H1 (cell line): ENCODE measurements around the gene CACNA2D4. TPM values are rescaled to one million over a fixed set of nuclear protein-coding genes. Genes with fewer than 3 reads are reported as not detected.

Experiments used
- CTCF ChIA-PET: fragments of 300-600 bp; sonication (Branson Sonifier 250); formaldehyde crosslinking; loops from one replicate; lab custom pipeline; 2021; ENCODE audit not compliant: partially characterized antibody; lab: Charles Lee
- POLR2A ChIA-PET: fragments of 300-600 bp; sonication (Branson Sonifier 250); formaldehyde crosslinking; loops from one replicate; lab custom pipeline; 2021; ENCODE audit warnings: inconsistent platforms; ENCODE audit not compliant: partially characterized antibody; lab: Charles Lee
- DNase-seq, 2 experiments: peaks; one replicate each; pipeline versions ENCODE4 v3.0.0 to v3.0.0-alpha.2; 2010 to 2022; ENCODE audit warnings: low spot score in 2 of 2, low read depth in 1 of 2, mixed read lengths in 1 of 2
- FAIRE-seq: peaks from 2 replicates; lab custom pipeline; 2011; peaks lifted over from hg19 to GRCh38; lab: Jason Lieb, UNC
- H2AFZ ChIP-seq: 2 replicates; pipeline ENCODE4 v1.8.1; 2012; ENCODE audit warnings: low read length, inconsistent platforms
- H2AK5ac ChIP-seq: 2 replicates; pipeline ENCODE4 v1.6.1; 2013; ENCODE audit warnings: low read depth, low read length
- H2BK120ac ChIP-seq: replicated peaks from 2 replicates; pipeline ENCODE3; 2013; ENCODE audit warnings: low read depth, low read length, inconsistent platforms
- H2BK12ac ChIP-seq: 2 replicates; pipeline ENCODE4 v1.6.1; 2013; ENCODE audit warnings: low read depth, low read length
- H2BK15ac ChIP-seq: 2 replicates; pipeline ENCODE4 v1.6.1; 2013; ENCODE audit warnings: low read length
- H2BK20ac ChIP-seq: 2 replicates; pipeline ENCODE4 v1.6.1; 2013; ENCODE audit warnings: low read length
- H2BK5ac ChIP-seq: 2 replicates; pipeline ENCODE4 v1.6.1; 2013; ENCODE audit warnings: low read depth, low read length
- H3K14ac ChIP-seq: 2 replicates; pipeline ENCODE4 v1.6.1; 2013; ENCODE audit warnings: inconsistent platforms; ENCODE audit not compliant: insufficient read length
- H3K18ac ChIP-seq: 2 replicates; pipeline ENCODE4 v1.6.1; 2013; ENCODE audit warnings: low read length; ENCODE audit errors: extremely low read depth
- H3K23ac ChIP-seq: 2 replicates; pipeline ENCODE4 v1.6.1; 2013; ENCODE audit warnings: inconsistent platforms; ENCODE audit not compliant: insufficient read length
- H3K23me2 ChIP-seq: 2 replicates; pipeline ENCODE4 v1.6.1; 2013; ENCODE audit warnings: low read depth, low read length
- H3K27ac ChIP-seq: 2 replicates; pipeline ENCODE4 v1.6.1; 2011; ENCODE audit warnings: low read depth, low read length, inconsistent platforms
- H3K27me3 ChIP-seq, 4 experiments: replicated peaks in 1 of 4; 1 replicate in 1 of 4; 2 replicates in 3 of 4; pipeline versions ENCODE4 v1.6.1 to v1.8.1; 2011 to 2013; ENCODE audit warnings: low read length in 3 of 4, mild to moderate bottlenecking in 3 of 4, inconsistent platforms in 2 of 4, mixed read lengths in 2 of 4, moderate library complexity in 1 of 4; ENCODE audit not compliant: control insufficient read depth in 3 of 4, insufficient read depth in 3 of 4; ENCODE audit errors: extremely low read depth in 1 of 4
- H3K36me3 ChIP-seq, 4 experiments: 2 replicates each; pipeline versions ENCODE4 v1.6.1 to v1.8.1; 2011 to 2013; ENCODE audit warnings: mild to moderate bottlenecking in 4 of 4, low read length in 3 of 4, moderate library complexity in 2 of 4, control low read depth in 1 of 4, inconsistent platforms in 1 of 4; ENCODE audit not compliant: insufficient read depth in 4 of 4, control insufficient read depth in 2 of 4
- H3K4ac ChIP-seq: replicated peaks from 2 replicates; pipeline ENCODE3; 2013; ENCODE audit warnings: low read length, low read depth, mixed read lengths, inconsistent platforms; ENCODE audit not compliant: insufficient read length
- H3K4me1 ChIP-seq, 4 experiments: replicated peaks in 1 of 4; 1 replicate in 1 of 4; 2 replicates in 3 of 4; pipeline versions ENCODE4 v1.6.1 to v1.8.1; 2011 to 2013; ENCODE audit warnings: low read length in 3 of 4, inconsistent platforms in 2 of 4, mixed read lengths in 1 of 4; ENCODE audit not compliant: insufficient read depth in 4 of 4, control insufficient read depth in 3 of 4
- H3K4me2 ChIP-seq, 2 experiments: 2 replicates each; pipeline versions ENCODE4 v1.6.1 to v1.8.1; 2011 to 2013; ENCODE audit warnings: low read depth in 2 of 2, low read length in 2 of 2, control low read depth in 1 of 2, inconsistent platforms in 1 of 2, mild to moderate bottlenecking in 1 of 2; ENCODE audit not compliant: insufficient read depth in 1 of 2
- H3K4me3 ChIP-seq, 4 experiments: fragments of 200-600, 300-600 bp in 1 of 4; sonication (generic), shearing (Covaris generic), sonication (Bioruptor Twin) in 1 of 4; 2 replicates each; pipeline versions ENCODE4 v1.5.1 to v1.8.1; 2011 to 2016; ENCODE audit warnings: low read length in 4 of 4, low read depth in 3 of 4, control low read depth in 2 of 4, inconsistent platforms in 2 of 4, mild to moderate bottlenecking in 2 of 4, mixed read lengths in 1 of 4, moderate library complexity in 1 of 4; ENCODE audit not compliant: insufficient read depth in 2 of 4; ENCODE audit errors: extremely low read depth in 1 of 4
- H3K56ac ChIP-seq: replicated peaks from 2 replicates; pipeline ENCODE3; 2013; ENCODE audit warnings: low read depth, mild to moderate bottlenecking, mixed read lengths, low read length, inconsistent platforms; ENCODE audit not compliant: insufficient read length
- H3K79me1 ChIP-seq: 2 replicates; pipeline ENCODE4 v1.6.1; 2013; ENCODE audit warnings: low read depth, low read length, control low read depth
- H3K79me2 ChIP-seq, 2 experiments: 2 replicates each; pipeline versions ENCODE4 v1.6.1 to v1.8.1; 2012 to 2013; ENCODE audit warnings: low read length in 2 of 2, mild to moderate bottlenecking in 2 of 2, inconsistent platforms in 1 of 2; ENCODE audit not compliant: insufficient read depth in 2 of 2, control insufficient read depth in 1 of 2
- H3K9ac ChIP-seq, 4 experiments: replicated peaks in 1 of 4; 1 replicate in 1 of 4; 2 replicates in 3 of 4; pipeline versions ENCODE4 v1.6.1 to v1.8.1; 2011 to 2013; ENCODE audit warnings: low read depth in 3 of 4, low read length in 3 of 4, control low read depth in 2 of 4, mild to moderate bottlenecking in 2 of 4, moderate library complexity in 2 of 4, inconsistent platforms in 1 of 4; ENCODE audit errors: extremely low read depth in 1 of 4
- H3K9me3 ChIP-seq, 2 experiments: 2 replicates each; pipeline versions ENCODE4 v1.6.1 to v1.8.1; 2012 to 2013; ENCODE audit warnings: mild to moderate bottlenecking in 2 of 2, moderate library complexity in 2 of 2, control low read depth in 1 of 2, inconsistent platforms in 1 of 2, low read depth in 1 of 2, low read length in 1 of 2, mixed read lengths in 1 of 2; ENCODE audit not compliant: insufficient read depth in 2 of 2
- H4K20me1 ChIP-seq, 2 experiments: replicated peaks in 1 of 2; 2 replicates each; pipeline versions ENCODE3 to v1.8.1; 2011 to 2013; ENCODE audit warnings: inconsistent platforms in 2 of 2, low read length in 2 of 2, mild to moderate bottlenecking in 1 of 2; ENCODE audit not compliant: insufficient read depth in 2 of 2, control insufficient read depth in 1 of 2
- H4K5ac ChIP-seq: 2 replicates; pipeline ENCODE4 v1.6.1; 2013; ENCODE audit warnings: low read length, low read depth, mixed read lengths, inconsistent platforms; ENCODE audit not compliant: insufficient read length
- H4K8ac ChIP-seq: 2 replicates; pipeline ENCODE4 v1.8.0; 2013; ENCODE audit warnings: mild to moderate bottlenecking, moderate library complexity, low read length, inconsistent platforms; ENCODE audit not compliant: insufficient read depth; ENCODE audit errors: extremely low read depth
- H4K91ac ChIP-seq: replicated peaks from 2 replicates; pipeline ENCODE3; 2013; ENCODE audit warnings: low read length, mixed read lengths, inconsistent platforms; ENCODE audit not compliant: insufficient read length
- CBX5 ChIP-seq: fragments of 300-800, 300-1000 bp; sonication (generic); IDR thresholded peaks from 2 replicates; pipeline ENCODE4 v1.7.1; 2016; ENCODE audit warnings: antibody characterized with exemption, low read length, low read depth
- CHD1 ChIP-seq: IDR thresholded peaks from 2 replicates; pipeline ENCODE4 v1.6.1; 2012; ENCODE audit warnings: low read depth, low read length, improper control_type of control experiment
- CHD2 ChIP-seq: IDR thresholded peaks from 2 replicates; pipeline ENCODE4 v1.6.1; 2012; ENCODE audit warnings: low read length, improper control_type of control experiment
- GTF2F1 ChIP-seq: IDR thresholded peaks from 2 replicates; pipeline ENCODE4 v1.6.1; 2012; ENCODE audit warnings: low read depth, low read length, improper control_type of control experiment, borderline replicate concordance
- HDAC6 ChIP-seq: IDR thresholded peaks from one replicate; pipeline ENCODE4 v1.7.1; 2012; ENCODE audit warnings: low read depth, mild to moderate bottlenecking, inconsistent platforms, low read length, moderate library complexity
- RBBP5 ChIP-seq: IDR thresholded peaks from 2 replicates; pipeline ENCODE4 v1.7.1; 2012; ENCODE audit warnings: low read depth, mild to moderate bottlenecking, inconsistent platforms, low read length, moderate library complexity, borderline replicate concordance
- RFX5 ChIP-seq: IDR thresholded peaks from 2 replicates; pipeline ENCODE4 v1.6.1; 2011; ENCODE audit warnings: low read depth, low read length, improper control_type of control experiment, borderline replicate concordance
- SIX5 ChIP-seq: IDR thresholded peaks from 2 replicates; pipeline ENCODE4 v1.6.1; 2011; ENCODE audit warnings: mild to moderate bottlenecking, low read depth, low read length
- SP2 ChIP-seq: IDR thresholded peaks from 2 replicates; pipeline ENCODE4 v1.6.1; 2012; ENCODE audit warnings: mild to moderate bottlenecking, low read length, inconsistent platforms
- WGBS, 2 experiments: shearing (Covaris generic) in 1 of 2; methylation state at CpG; one replicate each; pipeline versions ENCODE4 v1.1.6 to v1.1.7; 2013 to 2015; ENCODE audit warnings: low lambda C conversion rate in 2 of 2, mixed read lengths in 2 of 2, inconsistent platforms in 1 of 2, low coverage in 1 of 2, missing lambda C conversion rate in 1 of 2; ENCODE audit not compliant: insufficient replicate concordance in 2 of 2, insufficient coverage in 1 of 2, insufficient read length in 1 of 2; ENCODE audit errors: extremely low coverage in 1 of 2, missing lambda C conversion rate in 1 of 2; 5-methylcytosine and 5-hydroxymethylcytosine counted together
- polyA plus RNA-seq, 7 experiments: library from polyadenylated mRNA; depleted of rRNA in 3 of 7; stranded (reverse) in 5 of 7; unstranded in 2 of 7; fragments of >200 nt in 5 of 7; fragments of 200-250 nt in 2 of 7; gene quantifications; 1 replicate in 5 of 7; 2 replicates in 1 of 7; 4 replicates in 1 of 7; pipeline versions ENCODE4 v1.2.1 to v1.2.3, GENCODE V29; 2011 to 2013; ENCODE audit warnings: missing spikeins in 2 of 7, mixed read lengths in 2 of 7
- total RNA-seq: library from RNA; stranded (reverse); fragmentation: NEBNext Ultra II Directional; extraction: Animal tissue kit (Norgen Biotek cat#: 25700); gene quantifications from 2 replicates; pipeline ENCODE4 v1.2.1, GENCODE V29; 2021
- TF ChIP-seq, protein P1 (sequence below): IDR thresholded peaks from 2 replicates; pipeline ENCODE4 v1.6.1; 2012; ENCODE audit warnings: inconsistent platforms

The CACNA2D4 gene
- total and polyA plus RNA-seq, 2 of the 8 experiments (the other 6 are each of a cell fraction or from before 2014, with no cell fraction given): 0.44 to 0.88 TPM

DNA sequence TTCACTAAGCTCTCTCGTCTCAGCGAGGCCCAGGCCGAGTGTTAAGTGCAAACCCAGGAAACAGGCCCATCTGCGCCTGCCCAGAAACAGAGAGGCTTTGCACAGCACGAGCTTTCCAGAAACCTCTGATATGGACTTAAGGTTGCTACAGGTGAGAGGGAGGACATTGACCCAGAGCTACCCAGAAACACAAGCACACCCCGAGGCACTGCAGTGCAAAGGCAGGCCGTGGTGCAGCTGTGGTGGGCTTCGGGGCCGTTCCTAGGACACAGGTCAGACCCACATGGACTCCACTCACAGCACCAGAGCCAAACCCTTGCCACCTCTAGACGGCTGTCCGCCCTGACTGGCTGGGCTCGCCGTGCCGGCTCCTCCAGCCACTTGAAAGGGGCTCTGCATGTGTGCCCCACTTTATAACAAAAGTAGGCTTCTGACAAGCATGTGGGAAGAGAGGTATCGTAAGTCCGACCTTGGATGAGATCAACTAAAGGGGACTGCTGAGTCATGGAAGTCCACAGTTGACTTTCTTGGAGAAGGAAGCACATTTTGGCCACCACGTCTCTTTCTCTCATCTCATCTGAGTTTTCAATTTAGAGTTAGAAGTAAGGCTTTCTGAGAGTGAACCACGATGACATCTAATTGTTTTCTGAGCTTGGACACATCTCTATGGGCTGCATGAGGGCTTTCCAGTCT, 38.2 kb downstream of the CACNA2D4 start:
- POLR2A ChIA-PET: no interaction called here

More for the DNA sequence above, 38.2 kb downstream of the CACNA2D4 start:
- Histone ChIP-seq H4K5ac (no peak overlapping the region), H3K4ac (no peak overlapping the region), H3K23me2 (no peaks in the 10 kb centered on the region), H3K4me3 (no peak overlapping the region), H3K18ac (no peak overlapping the region), H3K36me3 (no peaks in the 10 kb centered on the region), H4K91ac (no peak overlapping the region), H2BK20ac (no peak overlapping the region), H3K79me1 (no peaks in the 10 kb centered on the region), H2AK5ac (no peak overlapping the region), H4K20me1 (no peaks in the 10 kb centered on the region), H3K56ac (no peak overlapping the region), H2BK12ac (no peak overlapping the region), H3K4me2 (no peak overlapping the region), H3K14ac (no peak overlapping the region), H3K27ac (no peak overlapping the region), H3K79me2 (no peaks in the 10 kb centered on the region), H3K9ac (no peak overlapping the region), H4K8ac (no peak overlapping the region), H2BK120ac (no peak overlapping the region), H3K4me1 (no peaks in the 10 kb centered on the region), H3K23ac (no peak overlapping the region), H2BK5ac (no peak overlapping the region), H2AFZ (no peak overlapping the region), H2BK15ac (no peak overlapping the region), H3K9me3 (no peaks in the 10 kb centered on the region; a peak in 1 of 4 replicates), H3K27me3 (no peaks in the 10 kb centered on the region)
- no peak for DNase-seq
- CTCF ChIA-PET: interaction anchor here (0.6 to 1.5 kb wide), 2 partner anchors 89 to 332 kb away, joined by 3 read pairs; no protein-coding TSS in a partner anchor
- FAIRE-seq: no peak
- TF ChIP-seq RBBP5 (no peak), CBX5 (no peak), SP2 (no peak), HDAC6 (no peak), RFX5 (no peak), CHD1 (no peak), GTF2F1 (no peak), CHD2 (no peak), SIX5 (no peak)
- TF ChIP-seq, protein P1, sequence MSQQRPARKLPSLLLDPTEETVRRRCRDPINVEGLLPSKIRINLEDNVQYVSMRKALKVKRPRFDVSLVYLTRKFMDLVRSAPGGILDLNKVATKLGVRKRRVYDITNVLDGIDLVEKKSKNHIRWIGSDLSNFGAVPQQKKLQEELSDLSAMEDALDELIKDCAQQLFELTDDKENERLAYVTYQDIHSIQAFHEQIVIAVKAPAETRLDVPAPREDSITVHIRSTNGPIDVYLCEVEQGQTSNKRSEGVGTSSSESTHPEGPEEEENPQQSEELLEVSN: no peak
- WGBS, 2 experiments: 94% methylated on average over 18 of the region's 18 CpGs; no CpG with 5 or more reads in 1 of the 2 experiments
